Fibroblast of lung (primary cell): Measurements from ENCODE around the gene AASDH. TPM values are rescaled to one million over a fixed set of nuclear protein-coding genes. Genes with fewer than 3 reads are reported as not detected.
A peak's percentile ranks its signal among the peaks of the same experiment; 100 is the strongest.

ENCODE experiments used
- DNase-seq, 2 donors: peaks; one replicate each; pipeline versions ENCODE4 v3.0.0 to v3.0.0-alpha.2; 2010; ENCODE audit warnings: low read depth in 2 of 2
- H2AFZ ChIP-seq: 2 replicates; pipeline ENCODE4 v1.5.1; 2012; ENCODE audit warnings: low read length, control low read depth, inconsistent platforms
- H3K27ac ChIP-seq: 2 replicates; pipeline ENCODE4 v1.5.1; 2011; ENCODE audit warnings: low read length, control low read depth; ENCODE audit not compliant: insufficient read depth
- H3K27me3 ChIP-seq: 2 replicates; pipeline ENCODE4 v1.5.1; 2011; ENCODE audit warnings: mild to moderate bottlenecking, low read length; ENCODE audit not compliant: control insufficient read depth, insufficient read depth
- H3K36me3 ChIP-seq: 2 replicates; pipeline ENCODE4 v1.5.1; 2011; ENCODE audit warnings: low read length; ENCODE audit not compliant: control insufficient read depth, insufficient read depth
- H3K4me1 ChIP-seq: 2 replicates; pipeline ENCODE4 v1.5.1; 2011; ENCODE audit warnings: low read length; ENCODE audit not compliant: control insufficient read depth, insufficient read depth; ENCODE audit errors: extremely low read depth
- H3K4me2 ChIP-seq: 2 replicates; pipeline ENCODE4 v1.5.1; 2011; ENCODE audit warnings: low read length, control low read depth; ENCODE audit not compliant: insufficient read depth; ENCODE audit errors: extremely low read depth
- H3K4me3 ChIP-seq, 4 experiments: fragments of 200-600 bp in 1 of 4; sonication (generic) in 1 of 4; replicated peaks in 1 of 4; 2 replicates each; pipeline ENCODE4 v1.5.1; 2011 to 2016; ENCODE audit warnings: low read length in 4 of 4, low read depth in 3 of 4, mild to moderate bottlenecking in 3 of 4, control low read depth in 2 of 4, inconsistent platforms in 1 of 4, mixed read lengths in 1 of 4; ENCODE audit not compliant: insufficient read depth in 1 of 4; ENCODE audit errors: control extremely low read depth in 1 of 4
- H3K79me2 ChIP-seq: 2 replicates; pipeline ENCODE4 v1.5.1; 2012; ENCODE audit warnings: mild to moderate bottlenecking, low read length, inconsistent platforms; ENCODE audit not compliant: control insufficient read depth, insufficient read depth
- H3K9ac ChIP-seq: 2 replicates; pipeline ENCODE4 v1.5.1; 2011; ENCODE audit warnings: mild to moderate bottlenecking, low read length, control low read depth; ENCODE audit not compliant: insufficient read depth
- H3K9me3 ChIP-seq: 2 replicates; pipeline ENCODE4 v1.5.1; 2012; ENCODE audit warnings: low read depth, low read length; ENCODE audit not compliant: control insufficient read depth, insufficient read depth
- H4K20me1 ChIP-seq: 2 replicates; pipeline ENCODE4 v1.5.1; 2011; ENCODE audit warnings: low read length; ENCODE audit not compliant: control insufficient read depth, insufficient read depth; ENCODE audit errors: extremely low read depth
- EZH2 ChIP-seq: IDR thresholded peaks from 2 replicates; pipeline ENCODE4 v1.5.1; 2012; ENCODE audit warnings: low read length, control low read depth, mild to moderate bottlenecking; ENCODE audit errors: missing control alignments
- polyA plus RNA-seq, 2 donors: library from polyadenylated mRNA; depleted of rRNA in 1 of 2; stranded (reverse) in 1 of 2; unstranded in 1 of 2; fragments of >200 nt; gene quantifications; 2 replicates each; pipeline ENCODE4 v1.2.1, GENCODE V29; 2011 to 2012; ENCODE audit warnings: missing spikeins in 1 of 2
- total RNA-seq: library from RNA; depleted of rRNA; stranded (reverse); fragments of >200 nt; gene quantifications from 2 replicates; pipeline ENCODE4 v1.2.1, GENCODE V29; 2014
- TF ChIP-seq, protein P1 (sequence below), 2 donors: IDR thresholded peaks in 1 of 2; conservative IDR thresholded peaks in 1 of 2; 1 replicate in 1 of 2; 2 replicates in 1 of 2; pipeline ENCODE4 v1.5.1; 2011 to 2012; ENCODE audit warnings: low read length in 2 of 2, control low read depth in 1 of 2, inconsistent platforms in 1 of 2, low read depth in 1 of 2, mild to moderate bottlenecking in 1 of 2

AASDH gene
- total and polyA plus RNA-seq, 2 donors (not counting 1 experiment from before 2014, with no cell fraction given), result 10.0 to 24.6 TPM

- no peak overlapping the region for H3K27ac ChIP-seq
- H3K9ac ChIP-seq, result no peak overlapping the region
- no peaks in the 10 kb centered on the region for H3K36me3 ChIP-seq
- no peaks in the 10 kb centered on the region for H3K4me1 ChIP-seq
- no peak for TF ChIP-seq EZH2
- TF ChIP-seq, protein P1, sequence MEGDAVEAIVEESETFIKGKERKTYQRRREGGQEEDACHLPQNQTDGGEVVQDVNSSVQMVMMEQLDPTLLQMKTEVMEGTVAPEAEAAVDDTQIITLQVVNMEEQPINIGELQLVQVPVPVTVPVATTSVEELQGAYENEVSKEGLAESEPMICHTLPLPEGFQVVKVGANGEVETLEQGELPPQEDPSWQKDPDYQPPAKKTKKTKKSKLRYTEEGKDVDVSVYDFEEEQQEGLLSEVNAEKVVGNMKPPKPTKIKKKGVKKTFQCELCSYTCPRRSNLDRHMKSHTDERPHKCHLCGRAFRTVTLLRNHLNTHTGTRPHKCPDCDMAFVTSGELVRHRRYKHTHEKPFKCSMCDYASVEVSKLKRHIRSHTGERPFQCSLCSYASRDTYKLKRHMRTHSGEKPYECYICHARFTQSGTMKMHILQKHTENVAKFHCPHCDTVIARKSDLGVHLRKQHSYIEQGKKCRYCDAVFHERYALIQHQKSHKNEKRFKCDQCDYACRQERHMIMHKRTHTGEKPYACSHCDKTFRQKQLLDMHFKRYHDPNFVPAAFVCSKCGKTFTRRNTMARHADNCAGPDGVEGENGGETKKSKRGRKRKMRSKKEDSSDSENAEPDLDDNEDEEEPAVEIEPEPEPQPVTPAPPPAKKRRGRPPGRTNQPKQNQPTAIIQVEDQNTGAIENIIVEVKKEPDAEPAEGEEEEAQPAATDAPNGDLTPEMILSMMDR (conservative IDR thresholded peaks at IDR 0.05 in 1 of 2, IDR thresholded peaks at IDR 0.05 in 1 of 2; ENCODE audit: low read depth in 1 of 2, low read length in 2 of 2), result no peak
- no peak for DNase-seq
- H2AFZ ChIP-seq, result no peak overlapping the region
- H3K79me2 ChIP-seq, result no peaks in the 10 kb centered on the region
- no peak overlapping the region for H3K4me3 ChIP-seq
- no peaks in the 10 kb centered on the region for H3K27me3 ChIP-seq
- no peaks in the 10 kb centered on the region for H3K9me3 ChIP-seq
- no peak overlapping the region for H3K4me2 ChIP-seq
- no peaks in the 10 kb centered on the region for H4K20me1 ChIP-seq
Observed at GRCh38 chr4:56345458-56345857, 41.8 kb downstream of the AASDH start.

DNA sequence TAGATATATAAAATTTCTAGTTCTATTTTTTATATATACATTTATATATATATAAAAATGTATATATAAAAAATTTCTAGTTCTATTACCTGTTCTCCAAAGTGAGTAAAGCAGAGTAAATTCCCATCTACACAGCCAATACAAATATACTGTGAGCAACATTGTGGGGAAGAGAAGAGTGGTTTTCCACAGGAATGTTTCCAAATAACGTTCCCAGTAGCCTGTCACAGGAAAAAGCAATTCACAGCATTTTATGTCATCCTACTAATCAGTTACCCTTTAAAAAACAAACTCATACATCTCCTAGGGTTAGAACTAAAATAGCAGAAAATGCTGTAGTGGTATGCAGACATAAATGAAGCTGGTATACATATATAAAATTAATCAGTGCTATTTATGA is 44.5 kb downstream of the AASDH start:
- Histone ChIP-seq H3K27ac (no peak overlapping the region), H4K20me1 (no peaks in the 10 kb centered on the region), H3K4me3 (no peak overlapping the region), H3K27me3 (no peaks in the 10 kb centered on the region), H3K9me3 (no peaks in the 10 kb centered on the region), H3K4me1 (no peaks in the 10 kb centered on the region), H3K4me2 (no peak overlapping the region), H3K79me2 (no peaks in the 10 kb centered on the region), H2AFZ (no peak overlapping the region), H3K9ac (no peak overlapping the region), H3K36me3 (no peaks in the 10 kb centered on the region)
- peak in 1 of 2 donors; percentile 77 for DNase-seq
- no peak for TF ChIP-seq EZH2
- TF ChIP-seq, protein P1 (conservative IDR thresholded peaks at IDR 0.05 in 1 of 2, IDR thresholded peaks at IDR 0.05 in 1 of 2; ENCODE audit: low read depth in 1 of 2, low read length in 2 of 2), result no peak

DNA sequence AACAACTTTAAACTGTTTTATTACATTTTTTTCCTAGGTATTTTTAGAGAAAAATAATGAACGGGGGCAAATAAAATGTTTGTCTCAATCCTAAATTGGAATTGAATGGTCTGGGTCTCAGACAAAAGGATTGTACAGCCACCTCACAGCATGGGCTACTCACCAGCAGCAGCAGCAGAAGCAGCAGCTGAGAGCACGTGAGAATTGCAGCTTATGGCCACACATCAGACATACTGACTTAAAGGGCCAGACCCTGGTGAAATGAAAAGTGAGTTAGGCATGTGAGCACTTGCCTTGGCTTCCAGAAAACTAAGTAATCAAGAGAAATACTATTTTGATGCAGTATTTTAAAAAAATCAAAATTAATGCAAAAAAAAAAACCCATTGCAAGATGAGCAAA is 56.6 kb downstream of the AASDH start:
- DNase-seq, result peak; percentile 32 to 33
- no peak overlapping the region for H3K4me2 ChIP-seq
- no peak overlapping the region for H2AFZ ChIP-seq

More for the DNA sequence above, 56.6 kb downstream of the AASDH start:
- Histone ChIP-seq H3K4me3 (no peak overlapping the region), H3K9ac (no peak overlapping the region), H3K79me2 (no peaks in the 10 kb centered on the region), H3K36me3 (no peaks in the 10 kb centered on the region), H3K4me1 (no peaks in the 10 kb centered on the region), H4K20me1 (no peaks in the 10 kb centered on the region), H3K9me3 (no peaks in the 10 kb centered on the region), H3K27ac (no peak overlapping the region), H3K27me3 (no peaks in the 10 kb centered on the region)
- no peak for TF ChIP-seq EZH2
- TF ChIP-seq, protein P1 (conservative IDR thresholded peaks at IDR 0.05 in 1 of 2, IDR thresholded peaks at IDR 0.05 in 1 of 2; ENCODE audit: low read depth in 1 of 2, low read length in 2 of 2), result no peak
